GM18526 (cell line): ENCODE data around the gene ELF1.

Experiments used
- POLR2A ChIP-seq: IDR thresholded peaks from 3 replicates; pipeline ENCODE4 v1.6.1; 2011; ENCODE audit not compliant: insufficient read length; ENCODE audit errors: extremely low read depth

The ELF1 gene

DNA sequence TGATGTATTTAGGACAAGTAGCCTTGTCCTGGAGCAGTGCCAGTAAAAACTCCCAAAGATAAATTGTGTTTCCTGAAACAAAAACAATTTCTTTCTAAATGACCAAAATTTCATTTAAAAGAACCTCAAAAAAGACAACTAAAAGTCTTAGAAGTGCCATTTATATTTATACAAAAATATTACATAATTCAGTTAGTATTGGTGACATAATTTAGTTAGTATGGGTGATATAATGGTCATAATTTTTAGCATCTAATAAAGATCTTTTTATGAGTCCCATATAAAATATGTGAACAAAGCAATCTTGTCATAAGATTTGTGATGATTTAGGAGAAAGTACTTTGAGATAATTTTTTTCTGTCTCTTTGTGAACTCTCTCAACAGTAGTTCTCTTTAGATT is 76.0 kb downstream of the ELF1 start:
- no peak for TF ChIP-seq POLR2A

DNA sequence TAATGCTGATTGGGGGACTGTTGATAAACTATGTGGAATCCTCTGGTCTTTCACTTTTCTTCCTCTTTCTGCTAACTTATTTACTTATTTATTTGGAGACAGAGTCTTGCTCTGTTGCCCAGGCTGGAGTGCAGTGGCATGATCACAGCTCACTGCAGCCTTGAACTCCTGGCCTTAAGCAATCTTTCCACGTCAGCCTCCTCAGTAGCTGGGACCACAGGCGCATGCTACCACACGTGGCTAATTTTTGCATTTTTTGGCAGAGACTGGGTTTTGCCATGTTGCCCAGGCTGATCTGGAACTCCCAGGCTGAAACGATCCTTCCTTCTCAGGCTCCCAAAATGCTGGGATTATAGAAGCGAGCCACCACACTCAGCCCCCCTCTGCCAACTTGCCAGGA is 77.5 kb downstream of the ELF1 start:
- TF ChIP-seq POLR2A, result no peak

DNA sequence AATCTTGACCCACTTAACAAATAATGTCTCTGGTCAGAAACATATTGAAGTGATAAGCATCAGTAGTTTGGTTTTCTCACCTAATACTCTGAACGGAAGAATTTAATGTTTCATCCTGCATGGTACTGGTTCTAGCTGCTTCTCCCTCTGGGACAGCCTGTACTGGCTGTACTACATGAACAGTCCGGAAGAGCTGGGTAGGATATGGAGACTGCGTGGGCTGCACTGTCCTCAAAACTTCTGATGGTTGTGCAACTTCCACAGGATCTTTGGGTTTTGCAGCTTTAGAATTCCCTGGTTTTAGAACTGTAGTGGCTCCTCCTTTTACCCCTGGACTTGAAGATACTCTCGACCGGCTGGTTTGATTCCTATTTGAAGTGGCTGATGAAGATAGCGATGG is 78.3 kb downstream of the ELF1 start:
- TF ChIP-seq POLR2A, result no peak

DNA sequence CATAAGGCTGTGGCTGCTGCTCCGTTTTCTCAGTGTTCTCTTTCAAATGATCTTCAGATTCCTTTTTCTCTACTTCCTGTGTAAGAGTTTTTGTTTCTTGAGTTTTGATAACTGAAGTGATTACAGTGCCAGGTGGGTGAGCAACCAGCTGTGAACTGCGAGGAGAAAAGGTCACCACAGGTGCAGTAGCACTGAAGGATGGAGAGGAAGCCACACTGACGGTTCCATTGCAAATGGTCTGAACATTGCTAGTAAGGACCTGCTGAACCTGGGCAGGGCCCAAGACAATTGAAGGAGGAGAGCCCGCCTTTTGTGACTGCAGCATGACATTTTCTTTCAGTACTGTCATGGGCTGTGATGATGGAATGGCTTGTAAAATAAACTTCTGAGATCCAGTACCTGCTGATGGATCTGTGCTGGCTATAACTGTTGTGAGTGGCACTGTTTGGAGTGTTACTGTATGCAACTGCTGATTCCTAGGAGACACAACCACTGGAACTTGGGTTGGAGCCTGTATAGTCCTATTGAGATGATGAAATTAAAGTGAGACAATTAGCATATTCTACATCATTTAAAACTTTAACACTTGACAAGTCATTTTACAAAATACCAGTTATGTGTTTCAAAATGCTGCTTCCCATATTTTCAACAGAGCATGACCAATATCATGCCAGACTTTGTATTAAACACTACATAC is 85.5 kb downstream of the ELF1 start:
- TF ChIP-seq POLR2A, result no peak

DNA sequence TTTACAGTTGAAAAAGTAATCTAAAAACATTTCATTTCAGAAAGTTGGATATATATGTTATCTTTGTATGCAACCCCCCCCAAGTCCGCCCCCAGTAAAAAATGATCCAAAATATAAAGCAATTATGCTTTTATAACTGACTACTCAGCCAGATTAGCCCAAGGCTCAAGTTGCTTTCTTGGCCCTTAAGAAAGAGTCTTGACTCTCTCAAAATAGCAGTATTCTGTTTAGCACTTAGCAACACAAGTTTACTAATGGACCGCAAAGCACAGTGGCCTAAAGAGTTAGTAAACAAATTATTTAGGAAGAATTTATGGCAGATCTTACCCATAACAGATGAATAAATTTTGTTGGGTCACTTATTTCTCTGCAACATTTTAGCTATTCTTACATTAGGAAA is 86.9 kb downstream of the ELF1 start:
- TF ChIP-seq POLR2A, result no peak

DNA sequence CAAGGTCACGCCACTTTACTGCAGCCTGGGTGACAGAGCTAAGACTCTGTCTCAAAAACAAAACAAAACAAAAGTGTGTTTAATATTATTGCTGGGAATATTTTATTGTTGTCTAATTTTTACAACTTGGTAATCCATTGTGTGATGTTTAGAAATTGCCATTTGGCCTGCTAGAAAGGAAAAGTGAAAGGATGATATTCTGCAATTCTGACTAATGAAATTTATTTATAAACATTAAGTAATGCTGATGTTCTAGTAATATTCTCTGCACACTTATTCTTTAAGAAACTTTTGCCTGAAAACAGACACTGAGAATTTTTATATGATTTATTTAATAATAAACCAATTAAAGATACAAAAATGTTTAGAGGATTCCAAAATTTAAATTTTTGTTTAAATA is 87.4 kb downstream of the ELF1 start:
- TF ChIP-seq POLR2A, result no peak

DNA sequence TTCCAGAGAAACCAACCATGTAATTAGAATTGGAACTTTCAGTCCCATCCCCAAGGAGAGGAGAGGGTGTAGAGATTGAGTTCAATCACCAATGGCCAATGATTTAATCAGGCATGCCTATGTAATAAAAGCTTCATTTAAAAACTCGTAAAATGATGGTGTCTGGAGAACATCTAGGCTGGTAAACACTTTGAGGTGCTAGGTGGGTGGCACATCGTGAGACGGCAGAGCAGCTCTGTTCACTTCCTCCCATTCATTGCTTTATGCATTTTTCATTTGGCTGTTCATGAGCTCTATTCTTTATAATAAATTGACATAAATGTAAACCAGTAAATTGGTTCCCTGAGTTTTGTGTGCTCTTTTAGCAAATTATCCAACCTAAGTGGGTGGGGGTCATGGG is 90.1 kb downstream of the ELF1 start:
- TF ChIP-seq POLR2A, result no peak

DNA sequence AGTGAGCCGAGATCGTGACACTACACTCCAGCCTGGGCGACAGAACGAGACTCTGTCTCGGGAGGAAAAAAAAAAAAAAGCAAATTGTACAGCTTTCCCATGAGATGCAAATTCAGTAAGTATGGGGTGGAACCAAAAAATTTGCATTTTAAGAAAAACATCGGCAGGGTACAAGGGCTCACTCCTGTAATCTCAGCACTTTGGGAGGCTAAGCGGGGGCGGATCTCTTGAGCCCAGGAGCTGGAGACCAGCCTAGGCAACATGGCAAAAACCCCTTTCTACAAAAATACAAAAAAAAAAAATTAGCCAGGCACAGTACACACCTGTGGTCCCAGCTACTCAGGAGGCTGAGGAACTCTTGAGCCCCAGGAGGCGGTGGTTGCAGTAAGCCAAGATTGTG is 91.2 kb downstream of the ELF1 start:
- no peak for TF ChIP-seq POLR2A

DNA sequence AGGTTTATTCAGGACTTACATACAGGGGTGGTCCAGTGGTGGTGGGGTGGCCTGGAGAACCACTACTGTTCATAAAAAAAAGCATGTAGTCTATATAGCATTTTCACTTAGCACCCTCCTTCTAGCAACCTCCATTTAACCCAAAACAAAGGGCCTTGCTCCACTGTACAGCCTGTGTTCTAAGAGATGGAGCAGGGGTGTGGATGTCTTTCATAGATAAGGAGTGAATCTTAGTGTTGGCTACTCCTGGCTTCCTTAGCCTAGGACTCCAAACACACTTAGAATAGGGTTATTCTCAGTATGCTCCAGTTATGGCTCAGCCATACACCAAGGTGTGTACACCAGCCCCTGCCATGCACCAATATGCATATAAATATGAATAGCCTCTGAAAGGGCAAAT is 95.2 kb downstream of the ELF1 start:
- no peak for TF ChIP-seq POLR2A

DNA sequence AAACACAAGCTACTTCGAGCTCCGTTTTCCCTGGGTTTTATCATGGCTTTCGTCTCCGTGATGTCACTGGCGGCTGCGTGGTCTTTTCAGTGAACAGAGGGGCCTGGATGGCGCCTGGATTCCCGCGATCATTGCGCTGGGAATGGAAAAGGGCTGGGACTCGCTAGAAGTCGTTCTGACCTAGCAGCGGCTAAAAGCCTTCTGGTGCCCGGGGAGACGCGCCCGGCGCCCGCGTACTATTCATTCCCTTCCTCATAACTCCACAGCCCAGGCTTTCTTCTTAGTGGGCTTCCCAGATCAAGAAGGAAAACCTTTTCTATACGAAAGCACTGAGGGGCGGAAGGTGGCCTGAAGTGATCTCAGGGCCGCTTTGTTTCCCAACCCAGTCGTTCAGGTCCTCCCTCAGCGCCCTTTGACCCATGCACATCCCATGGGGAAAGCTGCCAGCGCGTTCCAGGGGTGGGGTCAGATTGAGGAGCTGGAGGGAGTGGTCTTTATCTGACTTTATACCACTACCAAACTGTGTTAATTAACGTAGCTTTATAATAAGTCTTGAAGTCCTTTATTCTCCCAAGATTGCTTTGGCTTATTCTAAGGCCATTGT is 96.6 kb downstream of the ELF1 start:
- no peak for TF ChIP-seq POLR2A

DNA sequence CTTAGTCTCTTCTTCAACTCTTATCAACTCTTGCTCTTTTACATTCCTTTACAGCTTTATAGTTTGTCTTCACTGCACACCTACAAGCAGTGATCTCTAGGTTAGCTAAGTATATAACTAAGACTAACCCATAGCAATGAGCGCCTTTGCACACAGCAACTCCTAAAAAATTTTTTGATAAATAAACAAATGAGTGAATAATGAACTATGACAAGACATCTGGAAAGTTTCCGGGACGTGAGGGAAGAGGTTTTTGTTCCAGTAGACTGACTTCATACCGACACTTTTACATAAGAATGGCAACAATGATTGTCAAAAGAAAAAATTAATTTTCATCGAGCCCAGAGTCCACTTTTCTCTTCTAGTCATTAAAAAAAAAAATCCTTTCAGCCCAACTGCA is 98.3 kb downstream of the ELF1 start:
- TF ChIP-seq POLR2A, result no peak

DNA sequence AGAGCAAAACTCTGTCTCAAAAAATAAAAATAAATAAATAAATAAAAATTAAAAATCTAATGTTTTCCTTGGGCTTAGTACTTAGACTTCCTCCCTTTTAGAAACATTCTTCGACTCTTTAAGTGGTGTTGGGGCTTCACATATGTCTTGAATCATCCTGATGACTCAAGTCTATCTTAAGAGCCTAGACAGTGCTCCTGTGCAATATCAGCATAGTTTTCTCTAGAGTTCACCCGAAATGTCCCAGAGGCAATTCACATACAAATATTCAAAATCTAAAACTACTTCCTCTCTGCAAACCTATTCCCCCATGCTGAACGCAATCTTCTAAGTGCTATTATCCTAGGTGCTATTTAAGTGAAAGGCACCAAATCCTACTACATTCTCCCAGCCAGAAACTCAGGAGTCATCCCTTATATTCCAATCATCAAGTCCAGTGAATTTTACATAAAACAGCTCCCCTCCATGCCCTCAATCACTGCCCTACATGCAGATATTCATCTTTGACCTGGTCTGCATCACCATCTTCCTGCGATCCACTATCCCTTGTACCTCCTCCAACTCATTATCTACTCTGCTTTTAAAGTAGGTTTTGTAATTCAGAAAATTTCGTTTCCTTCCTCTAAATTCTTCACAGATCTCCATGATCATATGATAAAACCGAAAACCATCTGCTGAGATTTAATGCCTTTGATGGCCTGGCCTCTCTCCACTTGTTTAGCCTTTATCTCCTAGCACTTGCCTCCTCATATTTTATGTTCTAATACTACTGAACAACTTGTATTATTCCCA is 102.7 kb downstream of the ELF1 start:
- TF ChIP-seq POLR2A, result no peak

DNA sequence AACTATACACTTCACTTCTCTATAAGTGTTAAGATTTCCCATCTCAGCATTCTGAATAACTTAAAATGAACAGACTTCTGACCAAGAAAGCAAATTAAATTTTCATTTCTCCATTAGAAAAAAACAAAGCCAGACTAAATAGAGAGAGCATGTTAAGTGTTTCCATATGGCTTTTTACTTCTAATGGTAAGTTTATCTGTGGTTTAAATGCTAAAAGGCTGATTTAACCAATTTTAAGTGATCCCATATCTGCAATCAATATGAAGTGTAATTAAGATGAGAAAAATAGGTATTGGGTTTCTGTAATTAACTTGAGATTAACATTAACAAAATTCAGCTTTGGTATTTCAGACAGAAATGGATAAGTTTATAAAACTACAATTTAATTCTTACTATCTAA is 107.8 kb downstream of the ELF1 start:
- TF ChIP-seq POLR2A, result no peak

DNA sequence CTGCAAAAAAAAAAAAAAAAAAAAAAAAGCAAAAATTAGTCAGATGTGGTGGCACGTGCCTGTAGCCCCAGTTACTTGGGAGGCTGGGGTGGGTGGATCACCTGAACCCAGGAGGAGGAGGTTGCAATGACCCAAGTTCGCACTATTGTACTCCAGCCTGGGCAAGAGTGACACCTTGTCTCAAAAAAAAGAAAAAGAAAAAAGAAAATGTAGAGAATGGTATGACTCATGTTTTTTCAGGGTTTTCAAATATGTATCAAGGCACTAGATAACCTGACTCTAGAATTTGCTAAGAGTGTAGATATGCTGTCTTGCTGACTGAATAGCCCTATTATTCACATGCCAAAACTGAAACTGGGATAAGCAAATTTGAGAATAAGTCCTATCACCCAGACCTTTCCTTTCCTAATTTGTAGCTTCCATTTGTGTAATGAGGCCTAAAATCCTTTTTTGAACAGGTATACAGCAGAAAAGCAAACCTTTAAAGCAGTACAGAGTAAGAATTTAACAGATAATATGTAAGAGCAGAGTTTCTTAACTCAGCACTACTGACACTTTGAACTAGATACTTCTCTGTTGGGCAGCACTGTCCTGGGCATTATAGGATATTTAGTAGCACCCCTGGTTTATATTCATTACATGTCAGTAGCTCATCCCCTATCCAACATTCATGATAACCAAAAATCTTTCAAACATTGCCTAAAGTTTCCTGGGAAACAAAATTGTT is 108.6 kb downstream of the ELF1 start:
- TF ChIP-seq POLR2A, result no peak

DNA sequence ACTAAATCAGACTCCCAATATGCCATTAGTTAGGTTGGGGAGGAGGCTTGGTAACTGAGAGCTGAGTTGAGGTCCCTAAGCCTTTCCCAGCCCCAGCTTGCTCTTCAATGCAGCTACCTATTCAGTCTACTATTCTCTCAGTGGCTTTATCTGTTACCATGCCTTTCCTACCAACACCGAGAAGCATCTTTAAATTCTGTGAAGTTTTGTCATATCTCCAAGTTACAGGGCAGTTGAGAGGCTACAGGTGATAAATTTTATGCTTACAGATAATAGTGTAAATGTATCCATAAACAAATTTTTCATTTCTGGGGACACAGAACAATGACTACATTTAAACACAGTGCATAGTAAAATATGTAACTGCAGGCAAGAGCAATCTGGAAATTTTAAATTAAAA is 110.6 kb downstream of the ELF1 start:
- TF ChIP-seq POLR2A, result no peak

DNA sequence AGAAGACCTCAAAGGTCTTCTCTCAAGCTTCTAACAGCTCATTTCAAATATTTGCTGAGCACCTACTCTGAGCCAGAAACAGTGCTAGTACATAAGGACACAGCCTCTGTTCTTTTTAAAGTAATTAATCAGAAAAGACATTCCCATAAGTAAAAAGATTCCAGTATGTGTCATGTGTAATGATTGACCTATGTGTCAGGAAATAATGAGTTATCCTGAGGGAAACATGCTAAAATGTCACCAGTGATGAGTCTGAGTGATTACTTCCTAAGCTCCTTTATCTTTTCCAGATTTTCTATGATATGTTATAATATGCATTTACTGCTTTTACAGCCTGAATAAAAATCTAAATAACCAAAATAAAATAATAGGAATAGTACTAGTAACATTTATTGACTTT is 122.1 kb downstream of the ELF1 start:
- no peak for TF ChIP-seq POLR2A
